ENCODE data around the gene GALNS.

The GALNS gene

GRCh38 chr16:88888461-88889387 lies 32.0 kb upstream of the GALNS start:
- no peak for DNase-seq

- DNase-seq, result no peak
Observed at GRCh38 chr16:88888057-88888456, 31.3 kb upstream of the GALNS start.

GRCh38 chr16:88886845-88887521 lies 30.2 kb upstream of the GALNS start:
- DNase-seq, result no peak

- no peak for DNase-seq
Observed at GRCh38 chr16:88886420-88886844, 29.7 kb upstream of the GALNS start.

GRCh38 chr16:88885693-88886280 lies 29.0 kb upstream of the GALNS start:
- DNase-seq, result no peak

- no peak for DNase-seq
Observed at GRCh38 chr16:88884569-88885271, 28.0 kb upstream of the GALNS start.

- DNase-seq, result no peak
Observed at GRCh38 chr16:88883946-88884345, 27.2 kb upstream of the GALNS start.

GRCh38 chr16:88883117-88883895 lies 26.6 kb upstream of the GALNS start:
- no peak for DNase-seq

- DNase-seq, result no peak
Observed at GRCh38 chr16:88882358-88883030, 25.7 kb upstream of the GALNS start.

- DNase-seq, result no peak
Observed at GRCh38 chr16:88881675-88882357, 25.1 kb upstream of the GALNS start.

- no peak for DNase-seq
Observed at GRCh38 chr16:88881007-88881615, 24.4 kb upstream of the GALNS start.

- no peak for DNase-seq
Observed at GRCh38 chr16:88880226-88881006, 23.7 kb upstream of the GALNS start.

GRCh38 chr16:88879788-88880055 lies 23.0 kb upstream of the GALNS start:
- DNase-seq, result no peak

- DNase-seq, result no peak
Observed at GRCh38 chr16:88878967-88879787, 22.4 kb upstream of the GALNS start.

- DNase-seq, result no peak
Observed at GRCh38 chr16:88878356-88878755, 21.6 kb upstream of the GALNS start.

GRCh38 chr16:88877564-88878289 lies 21.0 kb upstream of the GALNS start:
- DNase-seq, result no peak

- no peak for DNase-seq
Observed at GRCh38 chr16:88876942-88877526, 20.3 kb upstream of the GALNS start.

GRCh38 chr16:88875703-88876234 lies 19.0 kb upstream of the GALNS start:
- no peak for DNase-seq
